ENCODE measurements around the gene TMEM101. TPM values are rescaled to one million over a fixed set of nuclear protein-coding genes. Genes with fewer than 3 reads are reported as not detected.

Gene TMEM101
- total and polyA plus RNA-seq, 2 of the 8 experiments (the other 6 are each of a cell fraction or from before 2014, with no cell fraction given), result 16.1 to 44.7 TPM

DNA sequence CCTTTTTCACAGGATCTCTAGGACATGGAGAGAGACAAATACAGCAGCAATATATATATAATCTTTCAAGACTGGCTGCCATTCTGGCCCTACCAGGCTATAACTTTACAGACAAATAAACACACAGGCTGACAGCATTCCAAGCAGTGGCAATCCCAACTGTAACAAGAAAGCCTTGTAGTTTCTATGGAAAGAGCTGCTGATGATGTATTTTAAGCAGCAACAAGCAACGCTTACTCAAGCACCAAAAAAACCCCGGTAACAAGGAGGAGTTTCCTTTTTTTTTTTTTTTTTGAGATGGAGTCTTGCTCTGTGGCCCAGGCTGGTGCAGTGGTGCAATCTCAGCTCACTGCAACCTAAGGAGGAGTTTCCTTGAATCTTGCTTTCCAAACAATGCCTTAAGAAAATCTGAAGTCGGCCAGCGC, 28.5 kb upstream of the TMEM101 start:
- no peak overlapping the region for H3K23ac ChIP-seq (ENCODE audit: insufficient read length)
- no peak overlapping the region for H3K18ac ChIP-seq (ENCODE audit: extremely low read depth, low read length)
- H3K27ac ChIP-seq (ENCODE audit: low read depth, low read length), result no peak overlapping the region
- no peak overlapping the region for H2AFZ ChIP-seq (ENCODE audit: low read length)
- H3K23me2 ChIP-seq (ENCODE audit: low read depth, low read length), result no peaks in the 10 kb centered on the region
- WGBS, 2 experiments (ENCODE audit: extremely low coverage in 1 of 2, insufficient coverage in 1 of 2, insufficient read length in 1 of 2, insufficient replicate concordance in 2 of 2, low coverage in 1 of 2, low lambda C conversion rate in 2 of 2, missing lambda C conversion rate in 1 of 2), result 94% methylated on average over 4 of the region's 4 CpGs; no CpG with 5 or more reads in 1 of the 2 experiments
- no peak overlapping the region for H2BK120ac ChIP-seq (replicated peaks; ENCODE audit: low read depth, low read length)
- H3K56ac ChIP-seq (replicated peaks; ENCODE audit: insufficient read length, low read depth, low read length), result no peak overlapping the region
- FAIRE-seq (no peak), DNase-seq (ENCODE audit: low read depth in 1 of 2, low spot score in 2 of 2) (no peak)
- peaks cover 5 to 11% of the 10 kb centered on the region in 2 experiments for H4K20me1 ChIP-seq (replicated peaks in 1 of 2; ENCODE audit: control insufficient read depth in 1 of 2, insufficient read depth in 2 of 2, low read length in 2 of 2)
- H3K9ac ChIP-seq (replicated peaks in 1 of 4; ENCODE audit: extremely low read depth in 1 of 4, low read depth in 3 of 4, low read length in 3 of 4), result no peak overlapping the region
- no peaks in the 10 kb centered on the region for H3K27me3 ChIP-seq (replicated peaks in 1 of 4; ENCODE audit: control insufficient read depth in 3 of 4, extremely low read depth in 1 of 4, insufficient read depth in 3 of 4, low read length in 3 of 4)
- H2BK12ac ChIP-seq (ENCODE audit: low read depth, low read length), result no peak overlapping the region
- peaks cover 4 to 32% (median 16%) of the 10 kb centered on the region in 4 experiments; a peak in 7 of 8 replicates for H3K36me3 ChIP-seq (ENCODE audit: control insufficient read depth in 2 of 4, insufficient read depth in 4 of 4, low read length in 3 of 4)
- ChIA-PET POLR2A (ENCODE audit: partially characterized antibody) (interaction anchor here (0.7 to 7.4 kb wide), 10 partner anchors 10 to 133 kb away, joined by 3 to 55 read pairs (median 8); partner anchors contain the start of genes LSM12 and TMEM101), CTCF (ENCODE audit: partially characterized antibody) (interaction anchor here (0.9 to 9.5 kb wide), 17 partner anchors 8 to 163 kb away, joined by 3 to 108 read pairs (median 5); no protein-coding TSS in a partner anchor)
- peaks cover 0 to 69% of the 10 kb centered on the region in 2 experiments; a peak in 2 of 4 replicates for H3K79me2 ChIP-seq (ENCODE audit: control insufficient read depth in 1 of 2, insufficient read depth in 2 of 2, low read length in 2 of 2)
- no peak overlapping the region for H2AK5ac ChIP-seq (ENCODE audit: low read depth, low read length)
- H2BK15ac ChIP-seq (ENCODE audit: low read length), result no peak overlapping the region
- no peaks in the 10 kb centered on the region for H3K4me1 ChIP-seq (replicated peaks in 1 of 4; ENCODE audit: control insufficient read depth in 3 of 4, insufficient read depth in 4 of 4, low read length in 3 of 4)
- H3K14ac ChIP-seq (ENCODE audit: insufficient read length), result no peak overlapping the region
- no peak overlapping the region for H3K4ac ChIP-seq (replicated peaks; ENCODE audit: insufficient read length, low read depth, low read length)
- H3K4me2 ChIP-seq (ENCODE audit: insufficient read depth in 1 of 2, low read depth in 2 of 2, low read length in 2 of 2), result no peak overlapping the region
- H4K8ac ChIP-seq (ENCODE audit: extremely low read depth, insufficient read depth, low read length), result no peak overlapping the region
- no peak overlapping the region for H4K5ac ChIP-seq (ENCODE audit: insufficient read length, low read depth, low read length)
- no peak overlapping the region for H2BK20ac ChIP-seq (ENCODE audit: low read length)
- H2BK5ac ChIP-seq (ENCODE audit: low read depth, low read length), result no peak overlapping the region
- H3K79me1 ChIP-seq (ENCODE audit: low read depth, low read length), result peaks cover 4% of the 10 kb centered on the region; the same call in 1 of the 2 replicates
- H3K9me3 ChIP-seq (ENCODE audit: insufficient read depth in 2 of 2, low read depth in 1 of 2, low read length in 1 of 2), result no peaks in the 10 kb centered on the region; a peak in 1 of 4 replicates
- no peak overlapping the region for H4K91ac ChIP-seq (replicated peaks; ENCODE audit: insufficient read length, low read length)
- no peak overlapping the region for H3K4me3 ChIP-seq (ENCODE audit: extremely low read depth in 1 of 4, insufficient read depth in 2 of 4, low read depth in 3 of 4, low read length in 4 of 4)
- no peak for TF ChIP-seq FOSL1 (IDR thresholded peaks at IDR 0.05; ENCODE audit: insufficient read depth, low read depth, low read length)
- no peak for TF ChIP-seq POLR2AphosphoS5 (IDR thresholded peaks at IDR 0.05; ENCODE audit: low read depth, low read length)
- no peak for TF ChIP-seq TCF12 (IDR thresholded peaks at IDR 0.05; ENCODE audit: low read depth, low read length)
- TF ChIP-seq POLR2A (IDR thresholded peaks at IDR 0.05; ENCODE audit: control extremely low read depth in 1 of 2, low read depth in 2 of 2, low read length in 2 of 2), result no peak
- TF ChIP-seq, protein P1, sequence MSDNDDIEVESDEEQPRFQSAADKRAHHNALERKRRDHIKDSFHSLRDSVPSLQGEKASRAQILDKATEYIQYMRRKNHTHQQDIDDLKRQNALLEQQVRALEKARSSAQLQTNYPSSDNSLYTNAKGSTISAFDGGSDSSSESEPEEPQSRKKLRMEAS (IDR thresholded peaks at IDR 0.05), result no peak
- TF ChIP-seq RXRA (IDR thresholded peaks at IDR 0.05; ENCODE audit: insufficient read depth, low read depth, low read length), result no peak
- TF ChIP-seq ATF3 (IDR thresholded peaks at IDR 0.05; ENCODE audit: insufficient read depth, low read depth, low read length), result no peak
- TF ChIP-seq, protein P2, sequence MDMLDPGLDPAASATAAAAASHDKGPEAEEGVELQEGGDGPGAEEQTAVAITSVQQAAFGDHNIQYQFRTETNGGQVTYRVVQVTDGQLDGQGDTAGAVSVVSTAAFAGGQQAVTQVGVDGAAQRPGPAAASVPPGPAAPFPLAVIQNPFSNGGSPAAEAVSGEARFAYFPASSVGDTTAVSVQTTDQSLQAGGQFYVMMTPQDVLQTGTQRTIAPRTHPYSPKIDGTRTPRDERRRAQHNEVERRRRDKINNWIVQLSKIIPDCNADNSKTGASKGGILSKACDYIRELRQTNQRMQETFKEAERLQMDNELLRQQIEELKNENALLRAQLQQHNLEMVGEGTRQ (IDR thresholded peaks at IDR 0.05; ENCODE audit: low read length), result no peak
- no peak for TF ChIP-seq HDAC6 (IDR thresholded peaks at IDR 0.05; ENCODE audit: low read depth, low read length)
- no peak for TF ChIP-seq GTF2F1 (IDR thresholded peaks at IDR 0.05; ENCODE audit: borderline replicate concordance, low read depth, low read length)

Measured in H1 (cell line).